H54 (cell line): ENCODE results near the gene KATNAL2.

Experiments
- DNase-seq: peaks from one replicate; pipeline ENCODE4 v3.0.0; 2011; ENCODE audit warnings: low spot score, mixed read lengths; ENCODE audit not compliant: insufficient read length
- FAIRE-seq: peaks from 3 replicates; lab custom pipeline; 2011; peaks lifted over from hg19 to GRCh38; lab: Jason Lieb, UNC
- POLR2A ChIP-seq: IDR thresholded peaks from 2 replicates; pipeline ENCODE4 v1.6.1; 2011; ENCODE audit warnings: low read depth, mild to moderate bottlenecking, low read length

The KATNAL2 gene

DNA sequence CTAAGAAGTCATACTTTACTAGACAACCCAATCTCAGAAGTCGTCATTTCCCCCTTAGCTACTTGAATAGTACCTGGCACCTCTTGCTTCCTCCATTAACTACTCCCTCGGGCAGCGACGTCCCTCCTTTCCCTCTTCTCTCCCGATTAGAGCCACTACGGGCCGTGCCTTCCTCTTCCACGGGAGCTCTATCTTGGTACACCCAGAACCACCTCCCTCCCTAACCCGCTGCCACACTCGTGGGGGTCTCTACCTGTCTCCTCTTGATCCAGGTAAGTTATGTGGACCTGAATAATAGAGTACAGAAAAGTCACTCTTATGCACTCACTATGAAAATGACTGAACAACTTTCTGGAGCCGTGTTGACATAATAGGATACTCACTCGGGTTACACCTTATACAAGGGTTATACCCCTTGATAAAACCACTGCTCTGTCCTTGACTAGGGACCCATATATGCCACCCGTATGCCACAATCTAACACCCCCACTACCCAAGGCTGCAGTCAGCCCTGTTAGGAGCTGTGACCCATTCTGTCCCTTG lies 233.5 kb downstream of the KATNAL2 start:
- FAIRE-seq, result peak; percentile 57
- no peak for DNase-seq

DNA sequence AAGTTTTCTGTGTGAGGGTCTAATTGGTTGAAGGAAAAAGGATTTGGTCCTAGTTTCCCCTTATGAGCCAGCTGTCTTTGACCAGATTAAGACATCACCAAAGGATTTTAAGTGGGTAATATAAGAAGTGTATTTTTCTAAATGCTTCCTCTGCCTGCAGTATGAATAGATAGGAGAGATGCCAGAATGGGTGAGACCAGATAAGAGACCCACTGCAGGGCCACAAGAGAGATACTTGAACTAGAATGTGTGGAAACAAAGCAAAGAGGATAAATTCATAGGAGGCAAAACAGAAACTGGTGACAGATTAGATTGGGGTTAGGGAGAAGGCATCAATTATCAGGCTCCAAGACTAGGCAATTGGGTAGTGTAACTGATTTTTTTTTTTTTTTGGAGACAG lies 234.0 kb downstream of the KATNAL2 start:
- DNase-seq (no peak), FAIRE-seq (no peak)
- no peak for TF ChIP-seq POLR2A

More for the DNA sequence above, 233.5 kb downstream of the KATNAL2 start:
- TF ChIP-seq POLR2A, result no peak
